IMR-90 (cell line): ENCODE data around the gene FAM83C. TPM values are rescaled to one million over a fixed set of nuclear protein-coding genes. Genes with fewer than 3 reads are reported as not detected.
A peak's percentile ranks its signal among the peaks of the same experiment; 100 is the strongest.

Experiments
- ATAC-seq: fragments of 200-7000 bp; cut with Tn5 transposase; 2 replicates; pipeline ENCODE4 v1.9.1; 2020; ENCODE audit warnings: low read depth, mild to moderate bottlenecking, moderate library complexity
- BruUV-seq: library from RNA; stranded (reverse); fragments of 400-500 nt; replicated peaks from 2 replicates; lab custom pipeline; 2021; lab: Mats Ljungman, UMichigan
- CTCF ChIA-PET: fragments of 300-600 bp; formaldehyde crosslinking; extraction: SDS; loops from one replicate; lab custom pipeline; 2021; ENCODE audit warnings: antibody characterized with exemption; lab: Yijun Ruan, JAX
- POLR2A ChIA-PET: fragments of 300-600 bp; sonication (Branson Sonifier 250); formaldehyde crosslinking; loops from one replicate; lab custom pipeline; 2022; ENCODE audit warnings: antibody characterized with exemption; ENCODE audit not compliant: unreplicated experiment; lab: Charles Lee
- DNase-seq: peaks from one replicate; pipeline ENCODE4 v3.0.0; 2013
- H2AFZ ChIP-seq: replicated peaks from 2 replicates; pipeline ENCODE3; 2013; ENCODE audit warnings: low read length, mild to moderate bottlenecking; ENCODE audit not compliant: poor library complexity
- H2AK5ac ChIP-seq: 2 replicates; pipeline ENCODE4 v1.6.1; 2013; ENCODE audit warnings: low read depth, low read length, inconsistent platforms
- H2AK9ac ChIP-seq: replicated peaks from 2 replicates; pipeline ENCODE3; 2013; ENCODE audit warnings: mild to moderate bottlenecking, low read depth, low read length, moderate library complexity; ENCODE audit not compliant: poor library complexity
- H2BK120ac ChIP-seq: 2 replicates; pipeline ENCODE4 v1.6.1; 2013; ENCODE audit warnings: low read depth, low read length, inconsistent platforms
- H2BK15ac ChIP-seq: 3 replicates; pipeline ENCODE4 v1.6.1; 2013; ENCODE audit warnings: low read depth, low read length, inconsistent platforms
- H2BK20ac ChIP-seq: 2 replicates; pipeline ENCODE4 v1.6.1; 2013; ENCODE audit warnings: low read depth, mild to moderate bottlenecking, inconsistent platforms, low read length, moderate library complexity
- H2BK5ac ChIP-seq: 2 replicates; pipeline ENCODE4 v1.6.1; 2013; ENCODE audit warnings: mild to moderate bottlenecking, low read depth, low read length, inconsistent platforms; ENCODE audit not compliant: poor library complexity, severe bottlenecking
- H3K14ac ChIP-seq: replicated peaks from 2 replicates; pipeline ENCODE4 v1.6.1; 2013; ENCODE audit warnings: low read depth, low read length, inconsistent platforms
- H3K18ac ChIP-seq: 2 replicates; pipeline ENCODE4 v1.6.1; 2013; ENCODE audit warnings: low read depth, low read length, control low read depth
- H3K23ac ChIP-seq: 2 replicates; pipeline ENCODE4 v1.6.1; 2013; ENCODE audit warnings: low read depth, low read length, inconsistent platforms
- H3K27ac ChIP-seq: 2 replicates; pipeline ENCODE4 v1.5.1; 2013; ENCODE audit warnings: mild to moderate bottlenecking, control low read depth, low read length; ENCODE audit not compliant: insufficient read depth
- H3K27me3 ChIP-seq: 2 replicates; pipeline ENCODE4 v1.6.1; 2013; ENCODE audit warnings: low read length; ENCODE audit not compliant: control insufficient read depth, insufficient read depth
- H3K36me3 ChIP-seq: 2 replicates; pipeline ENCODE4 v1.6.1; 2013; ENCODE audit warnings: low read length, mixed read lengths; ENCODE audit not compliant: control insufficient read depth, insufficient read depth
- H3K4ac ChIP-seq: 2 replicates; pipeline ENCODE4 v1.6.1; 2013; ENCODE audit warnings: low read depth, low read length, inconsistent platforms
- H3K4me1 ChIP-seq: 2 replicates; pipeline ENCODE4 v1.6.1; 2013; ENCODE audit warnings: low read length, mixed read lengths; ENCODE audit not compliant: control insufficient read depth, insufficient read depth
- H3K4me2 ChIP-seq: 2 replicates; pipeline ENCODE4 v1.6.1; 2013; ENCODE audit warnings: low read depth, mild to moderate bottlenecking, control low read depth, low read length, moderate library complexity
- H3K4me3 ChIP-seq: 2 replicates; pipeline ENCODE4 v1.5.1; 2013; ENCODE audit warnings: low read depth, mild to moderate bottlenecking, control low read depth, low read length, moderate library complexity; ENCODE audit not compliant: insufficient read depth
- H3K56ac ChIP-seq: 2 replicates; pipeline ENCODE4 v1.6.1; 2013; ENCODE audit warnings: low read length, inconsistent platforms; ENCODE audit not compliant: insufficient read depth; ENCODE audit errors: extremely low read depth
- H3K79me1 ChIP-seq, 2 experiments: 2 replicates each; pipeline ENCODE4 v1.6.1; 2013; ENCODE audit warnings: low read length in 2 of 2, inconsistent platforms in 1 of 2, low read depth in 1 of 2
- H3K9ac ChIP-seq: 2 replicates; pipeline ENCODE4 v1.6.1; 2013; ENCODE audit warnings: low read depth, low read length, control low read depth
- H3K9me1 ChIP-seq: 2 replicates; pipeline ENCODE4 v1.6.1; 2013; ENCODE audit warnings: low read length, inconsistent platforms; ENCODE audit not compliant: insufficient read depth
- H3K9me3 ChIP-seq: 2 replicates; pipeline ENCODE4 v1.6.1; 2013; ENCODE audit warnings: low read length; ENCODE audit not compliant: control insufficient read depth, insufficient read depth
- H4K20me1 ChIP-seq: 2 replicates; pipeline ENCODE4 v1.6.1; 2013; ENCODE audit warnings: low read length, inconsistent platforms; ENCODE audit not compliant: insufficient read depth
- H4K5ac ChIP-seq: 2 replicates; pipeline ENCODE4 v1.6.1; 2013; ENCODE audit warnings: mild to moderate bottlenecking, low read depth, low read length, control low read depth
- H4K8ac ChIP-seq, 2 experiments: 2 replicates each; pipeline ENCODE4 v1.6.1; 2013; ENCODE audit warnings: low read depth in 2 of 2, low read length in 2 of 2, control low read depth in 1 of 2, inconsistent platforms in 1 of 2
- H4K91ac ChIP-seq: 2 replicates; pipeline ENCODE4 v1.6.1; 2013; ENCODE audit warnings: low read depth, low read length, inconsistent platforms; ENCODE audit not compliant: insufficient read depth
- FOS ChIP-seq: fragments of 150-350 bp; IDR thresholded peaks from 2 replicates; pipeline ENCODE4 v1.6.1; 2016; ENCODE audit warnings: low read depth, low read length
- MAFK ChIP-seq: IDR thresholded peaks from 2 replicates; pipeline ENCODE4 v1.6.1; 2012; ENCODE audit warnings: low read depth, low read length, improper control_type of control experiment
- MAZ ChIP-seq: IDR thresholded peaks from 2 replicates; pipeline ENCODE4 v1.6.1; 2012; ENCODE audit warnings: low read depth, mild to moderate bottlenecking, low read length, improper control_type of control experiment, moderate library complexity, borderline replicate concordance
- RFX5 ChIP-seq: IDR thresholded peaks from 2 replicates; pipeline ENCODE4 v1.8.0; 2012; ENCODE audit warnings: low read depth, mild to moderate bottlenecking, low read length, moderate library complexity
- WGBS, 2 experiments: methylation state at CpG; one replicate each; pipeline versions ENCODE4 v1.1.5 to v1.1.7; 2013; ENCODE audit warnings: missing lambda C conversion rate in 2 of 2; ENCODE audit not compliant: insufficient read length in 1 of 2; ENCODE audit errors: extremely low coverage in 2 of 2; 5-methylcytosine and 5-hydroxymethylcytosine counted together
- dilution Hi-C: fragments of 300-500 bp; cut with HindIII; formaldehyde crosslinking; loops from one replicate; pipeline ENCODE4 v1.14.3; 2018; ENCODE audit warnings: low sequenced_read_pairs; ENCODE audit not compliant: unreplicated experiment
- in situ Hi-C: fragments of 300-500 bp; cut with MboI; formaldehyde crosslinking; loops from 3 replicates; pipeline ENCODE4 v1.14.3; 2019; ENCODE audit warnings: low sequenced_read_pairs, inconsistent platforms, mixed read lengths
- intact Hi-C: fragments of 100-400 bp; cut with micrococcal nuclease; formaldehyde crosslinking; loops from 2 replicates; pipeline ENCODE4 v1.10.0; 2022
- polyA plus RNA-seq, 3 experiments: library from polyadenylated mRNA; depleted of rRNA; stranded (reverse); fragments of >200 nt; gene quantifications; 2 replicates each; pipeline ENCODE4 v1.2.3, GENCODE V29; 2012; ENCODE audit warnings: low replicate concordance in 1 of 3
- total RNA-seq: library from RNA; depleted of rRNA; stranded (reverse); fragments of >200 nt; gene quantifications from 2 replicates; pipeline ENCODE4 v1.2.3, GENCODE V29; 2012
- TF ChIP-seq, protein P1 (sequence below): fragments of 150-350 bp; IDR thresholded peaks from 2 replicates; pipeline ENCODE4 v1.6.1; 2017; ENCODE audit warnings: mild to moderate bottlenecking, antibody characterized with exemption, low read length, low read depth
- TF ChIP-seq, protein P2 (sequence below): fragments of 150-350 bp; IDR thresholded peaks from 2 replicates; pipeline ENCODE4 v1.6.1; 2016; ENCODE audit warnings: low read depth, mild to moderate bottlenecking, low read length, moderate library complexity, borderline replicate concordance

FAM83C gene
- total and polyA plus RNA-seq, 2 of the 4 experiments (the other 2 are of a cell fraction), result 0.02 TPM; not detected in 1

GRCh38 chr20:35293303-35294292 is 1.4 kb upstream of the FAM83C start:
- intact Hi-C loops, result no loop called here
- POLR2A ChIA-PET, result no interaction called here
- Histone ChIP-seq H3K9me1 (no peaks in the 10 kb centered on the region), H3K23ac (no peak overlapping the region), H2AK5ac (no peak overlapping the region), H2AK9ac (peak overlapping the region; percentile 26), H4K91ac (no peak overlapping the region), H2BK5ac (no peak overlapping the region), H2BK20ac (no peak overlapping the region), H3K9me3 (no peaks in the 10 kb centered on the region), H3K79me1 (no peaks in the 10 kb centered on the region), H4K5ac (no peak overlapping the region), H2AFZ (no peak overlapping the region), H3K27ac (no peak overlapping the region), H3K36me3 (no peaks in the 10 kb centered on the region), H2BK120ac (no peak overlapping the region), H3K4me3 (no peak overlapping the region), H3K4ac (no peak overlapping the region), H3K14ac (no peak overlapping the region), H3K4me1 (peaks cover 1% of the 10 kb centered on the region; the same call in 1 of the 2 replicates), H4K20me1 (no peaks in the 10 kb centered on the region), H3K9ac (no peak overlapping the region), H2BK15ac (no peak overlapping the region), H3K18ac (no peak overlapping the region), H3K4me2 (no peak overlapping the region), H3K56ac (no peak overlapping the region), H3K27me3 (peaks cover 2% of the 10 kb centered on the region), H4K8ac (no peak overlapping the region)
- TF ChIP-seq, protein P1, sequence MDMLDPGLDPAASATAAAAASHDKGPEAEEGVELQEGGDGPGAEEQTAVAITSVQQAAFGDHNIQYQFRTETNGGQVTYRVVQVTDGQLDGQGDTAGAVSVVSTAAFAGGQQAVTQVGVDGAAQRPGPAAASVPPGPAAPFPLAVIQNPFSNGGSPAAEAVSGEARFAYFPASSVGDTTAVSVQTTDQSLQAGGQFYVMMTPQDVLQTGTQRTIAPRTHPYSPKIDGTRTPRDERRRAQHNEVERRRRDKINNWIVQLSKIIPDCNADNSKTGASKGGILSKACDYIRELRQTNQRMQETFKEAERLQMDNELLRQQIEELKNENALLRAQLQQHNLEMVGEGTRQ, result no peak
- TF ChIP-seq, protein P2, sequence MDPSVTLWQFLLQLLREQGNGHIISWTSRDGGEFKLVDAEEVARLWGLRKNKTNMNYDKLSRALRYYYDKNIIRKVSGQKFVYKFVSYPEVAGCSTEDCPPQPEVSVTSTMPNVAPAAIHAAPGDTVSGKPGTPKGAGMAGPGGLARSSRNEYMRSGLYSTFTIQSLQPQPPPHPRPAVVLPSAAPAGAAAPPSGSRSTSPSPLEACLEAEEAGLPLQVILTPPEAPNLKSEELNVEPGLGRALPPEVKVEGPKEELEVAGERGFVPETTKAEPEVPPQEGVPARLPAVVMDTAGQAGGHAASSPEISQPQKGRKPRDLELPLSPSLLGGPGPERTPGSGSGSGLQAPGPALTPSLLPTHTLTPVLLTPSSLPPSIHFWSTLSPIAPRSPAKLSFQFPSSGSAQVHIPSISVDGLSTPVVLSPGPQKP, result no peak
- no peak for TF ChIP-seq RFX5
- TF ChIP-seq MAZ, result no peak
- no peak for TF ChIP-seq MAFK
- no peak for TF ChIP-seq FOS
- in situ Hi-C loops, result no loop called here
- ATAC-seq (no peak), DNase-seq (no peak)
- WGBS, 2 experiments, result 98% methylated on average over 6 of the region's 19 CpGs; no CpG with 5 or more reads in 1 of the 2 experiments
- BruUV-seq, result no TSS peak
- CTCF ChIA-PET, result interaction anchor here (0.6 kb wide), 1 partner anchor 429 kb away, joined by 4 read pairs; no protein-coding TSS in a partner anchor
- dilution Hi-C loops, result no loop called here
